ENCODE measurements around the gene DDRGK1.

DDRGK1 gene

DNA sequence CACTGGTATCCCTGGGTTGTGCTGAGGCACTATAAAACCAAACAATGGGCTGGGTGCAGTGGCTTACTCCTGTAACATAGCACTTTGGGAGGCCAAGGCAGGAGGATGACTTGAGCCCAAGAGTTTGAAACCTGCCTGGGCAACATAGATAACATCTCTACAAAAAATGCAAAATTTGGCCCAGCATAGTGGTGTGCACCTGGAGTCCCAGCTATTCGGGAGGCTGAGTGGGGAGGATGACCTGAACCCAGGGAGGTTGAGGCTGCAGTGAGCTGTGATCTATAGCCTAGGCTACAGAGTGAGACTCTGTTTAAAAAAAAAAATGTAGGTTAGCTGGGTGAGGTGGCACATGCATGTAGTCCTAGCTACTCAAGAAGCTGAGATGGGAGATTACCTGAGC is 42.2 kb upstream of the DDRGK1 start:
- DNase-seq (ENCODE audit: low read depth) = no peak
- TF ChIP-seq, protein P1, sequence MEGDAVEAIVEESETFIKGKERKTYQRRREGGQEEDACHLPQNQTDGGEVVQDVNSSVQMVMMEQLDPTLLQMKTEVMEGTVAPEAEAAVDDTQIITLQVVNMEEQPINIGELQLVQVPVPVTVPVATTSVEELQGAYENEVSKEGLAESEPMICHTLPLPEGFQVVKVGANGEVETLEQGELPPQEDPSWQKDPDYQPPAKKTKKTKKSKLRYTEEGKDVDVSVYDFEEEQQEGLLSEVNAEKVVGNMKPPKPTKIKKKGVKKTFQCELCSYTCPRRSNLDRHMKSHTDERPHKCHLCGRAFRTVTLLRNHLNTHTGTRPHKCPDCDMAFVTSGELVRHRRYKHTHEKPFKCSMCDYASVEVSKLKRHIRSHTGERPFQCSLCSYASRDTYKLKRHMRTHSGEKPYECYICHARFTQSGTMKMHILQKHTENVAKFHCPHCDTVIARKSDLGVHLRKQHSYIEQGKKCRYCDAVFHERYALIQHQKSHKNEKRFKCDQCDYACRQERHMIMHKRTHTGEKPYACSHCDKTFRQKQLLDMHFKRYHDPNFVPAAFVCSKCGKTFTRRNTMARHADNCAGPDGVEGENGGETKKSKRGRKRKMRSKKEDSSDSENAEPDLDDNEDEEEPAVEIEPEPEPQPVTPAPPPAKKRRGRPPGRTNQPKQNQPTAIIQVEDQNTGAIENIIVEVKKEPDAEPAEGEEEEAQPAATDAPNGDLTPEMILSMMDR (conservative IDR thresholded peaks at IDR 0.05; ENCODE audit: control insufficient read depth, insufficient read depth, low read depth, low read length) = no peak
- no peak overlapping the region for H3K4me3 ChIP-seq (ENCODE audit: control insufficient read depth, low read depth, low read length)

DNA sequence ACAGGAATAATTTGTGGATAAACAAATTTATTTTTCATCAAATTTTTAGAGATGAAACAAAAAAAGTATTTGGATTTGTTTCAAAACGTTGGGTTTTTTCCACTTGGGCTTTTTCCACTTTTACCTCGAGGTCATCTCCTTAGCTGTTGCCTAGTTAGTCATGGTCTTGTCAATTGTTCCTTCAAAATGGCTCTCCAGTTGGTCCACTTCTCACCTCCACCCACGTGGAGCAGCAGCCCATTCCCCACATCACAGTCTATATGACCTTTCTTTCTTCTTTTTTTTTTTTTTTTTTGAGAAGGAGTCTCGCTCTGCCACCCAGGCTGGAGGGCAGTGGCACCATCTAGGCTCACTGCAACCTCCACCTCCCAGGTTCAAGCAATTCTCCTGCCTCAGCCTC is 41.2 kb upstream of the DDRGK1 start:
- H3K4me3 ChIP-seq (ENCODE audit: control insufficient read depth, low read depth, low read length) = no peak overlapping the region
- no peak for DNase-seq (ENCODE audit: low read depth)
- TF ChIP-seq, protein P1 (conservative IDR thresholded peaks at IDR 0.05; ENCODE audit: control insufficient read depth, insufficient read depth, low read depth, low read length) = no peak

DNA sequence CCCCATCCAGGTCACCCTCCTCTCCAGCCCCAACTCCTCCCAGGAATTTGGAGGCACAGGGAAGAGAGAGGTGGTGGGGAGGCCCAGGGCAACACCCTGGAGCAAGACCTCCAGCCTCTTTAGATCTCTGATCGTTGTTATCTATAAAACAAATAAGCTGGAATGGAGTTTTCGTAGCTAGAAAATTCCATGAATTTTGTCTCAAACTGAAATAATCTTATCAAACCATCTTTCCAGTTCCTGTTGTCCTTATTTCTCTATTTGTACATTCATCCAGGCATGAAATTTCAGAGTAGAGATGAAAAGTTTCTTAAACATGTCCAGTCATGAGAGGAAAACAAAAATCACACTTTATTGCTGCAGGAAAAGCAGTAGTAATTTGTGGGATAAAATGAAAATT is 40.7 kb upstream of the DDRGK1 start:
- no peak overlapping the region for H3K4me3 ChIP-seq (ENCODE audit: control insufficient read depth, low read depth, low read length)
- TF ChIP-seq, protein P1 (conservative IDR thresholded peaks at IDR 0.05; ENCODE audit: control insufficient read depth, insufficient read depth, low read depth, low read length) = no peak
- no peak for DNase-seq (ENCODE audit: low read depth)

DNA sequence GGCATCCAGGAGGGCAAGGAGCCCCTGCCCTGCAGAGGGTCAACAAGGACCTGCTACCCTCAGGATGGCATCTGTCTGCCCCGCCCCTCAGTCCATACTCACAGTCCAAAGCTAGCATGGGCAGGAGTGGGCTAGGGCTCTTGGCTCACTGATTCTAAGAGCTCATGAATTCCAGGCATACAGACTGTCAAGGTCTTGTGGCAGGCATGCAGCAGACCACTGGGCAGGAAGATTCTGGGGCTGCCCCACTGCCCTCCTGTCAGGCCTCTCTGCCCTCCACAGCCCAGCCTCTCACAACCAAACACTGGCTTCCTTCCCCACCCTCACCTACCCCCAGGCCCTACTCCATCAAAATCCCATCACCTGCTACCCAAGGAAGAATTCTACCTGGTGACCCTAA is 40.1 kb upstream of the DDRGK1 start:
- TF ChIP-seq, protein P1 (conservative IDR thresholded peaks at IDR 0.05; ENCODE audit: control insufficient read depth, insufficient read depth, low read depth, low read length) = no peak
- no peak for DNase-seq (ENCODE audit: low read depth)
- no peak overlapping the region for H3K4me3 ChIP-seq (ENCODE audit: control insufficient read depth, low read depth, low read length)

DNA sequence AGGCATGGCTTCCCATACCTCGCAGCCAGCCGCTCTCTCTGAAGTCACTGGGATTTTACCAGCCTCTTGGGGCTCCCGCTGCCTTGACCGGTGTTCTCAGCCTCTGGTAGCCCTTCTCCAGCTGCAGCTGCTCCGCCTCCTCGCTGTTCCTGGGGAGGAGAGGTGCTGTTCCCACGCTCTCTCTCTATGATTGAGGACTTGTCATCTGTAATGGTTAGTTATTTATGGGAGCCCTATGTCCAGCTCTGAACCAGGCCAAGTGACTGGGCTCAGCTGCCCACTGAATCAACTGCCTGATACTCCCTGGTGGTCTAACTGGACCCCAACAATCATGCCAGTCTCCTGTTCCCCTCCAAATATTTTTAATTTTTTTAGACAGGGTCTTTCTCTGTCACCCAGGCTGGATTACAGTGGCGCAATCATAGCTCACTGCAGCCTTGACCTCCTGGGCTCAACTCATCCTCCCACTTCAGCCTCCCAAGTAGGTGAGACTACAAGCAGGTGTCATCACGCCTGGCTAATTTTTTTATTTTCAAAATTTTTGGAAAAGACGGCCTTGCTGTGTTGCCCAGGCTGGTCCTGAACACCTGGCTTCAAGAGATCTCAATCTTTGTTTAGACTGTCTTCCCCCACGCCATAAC is 39.4 kb upstream of the DDRGK1 start:
- TF ChIP-seq, protein P1 (conservative IDR thresholded peaks at IDR 0.05; ENCODE audit: control insufficient read depth, insufficient read depth, low read depth, low read length) = no peak
- no peak for DNase-seq (ENCODE audit: low read depth)
- no peak overlapping the region for H3K4me3 ChIP-seq (ENCODE audit: control insufficient read depth, low read depth, low read length)

DNA sequence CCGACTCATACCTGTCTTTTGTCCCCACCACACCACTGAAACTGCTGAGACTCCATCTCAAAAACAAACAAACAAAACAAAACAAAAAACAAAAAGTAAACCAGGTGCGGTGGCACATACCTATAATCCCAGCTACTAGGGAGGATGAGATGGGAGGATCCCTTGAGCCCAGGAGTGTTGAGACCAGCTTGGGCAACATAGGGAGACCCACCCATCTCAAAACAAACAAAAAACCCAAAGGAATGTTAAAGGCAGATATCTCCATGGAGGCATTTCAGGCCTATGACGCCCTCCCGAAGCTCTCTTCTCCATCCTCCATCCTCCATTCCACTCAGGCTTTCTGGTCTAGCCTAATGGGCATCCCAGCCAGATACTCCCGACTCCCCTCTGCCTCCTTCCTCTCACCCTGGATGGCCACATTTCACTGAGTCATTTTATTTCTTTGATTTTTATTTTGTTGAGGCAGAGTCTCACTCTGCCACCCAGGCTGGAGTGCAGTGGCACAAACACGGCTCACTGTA is 37.8 kb upstream of the DDRGK1 start:
- DNase-seq (ENCODE audit: low read depth) = no peak
- TF ChIP-seq, protein P1 (conservative IDR thresholded peaks at IDR 0.05; ENCODE audit: control insufficient read depth, insufficient read depth, low read depth, low read length) = no peak

More for the DNA sequence above, 37.8 kb upstream of the DDRGK1 start:
- no peak overlapping the region for H3K4me3 ChIP-seq (ENCODE audit: control insufficient read depth, low read depth, low read length)
